Measurements from ENCODE around the gene EXOSC7. TPM values are rescaled to one million over a fixed set of nuclear protein-coding genes. Genes with fewer than 3 reads are reported as not detected.

The EXOSC7 gene
- total and polyA plus RNA-seq, 9 of the 15 experiments (the other 6 are each of a cell fraction or from before 2014, with no cell fraction given): 88.5 to 237 (median 112) TPM

GRCh38 chr3:45041666-45042065 lies 65.6 kb downstream of the EXOSC7 start (continued):
- TF ChIP-seq TEAD4 (IDR thresholded peaks at IDR 0.05; ENCODE audit: low read length): no peak
- TF ChIP-seq TEAD4 (CRISPR knock-in tag; IDR thresholded peaks at IDR 0.05; ENCODE audit: borderline replicate concordance): no peak

GRCh38 chr3:45042162-45042561 lies 66.1 kb downstream of the EXOSC7 start:
- Histone ChIP-seq H3K79me2 (ENCODE audit: control insufficient read depth, insufficient read depth, low read length) (no peaks in the 10 kb centered on the region), H3K36me3 (ENCODE audit: control insufficient read depth, insufficient read depth, low read length) (no peaks in the 10 kb centered on the region), H3K27me3 (ENCODE audit: control insufficient read depth in 2 of 2, insufficient read depth in 2 of 2, low read length in 2 of 2) (no peaks in the 10 kb centered on the region), H3K4me3 (no peak overlapping the region), H3K9me3 (replicated peaks; ENCODE audit: control insufficient read depth, insufficient read depth, low read depth, low read length) (no peaks in the 10 kb centered on the region), H3K9ac (ENCODE audit: insufficient read depth in 1 of 2, low read depth in 2 of 2, low read length in 2 of 2) (peak overlapping the region; percentile 2 to 12; a peak in 2 of 4 replicates), H3K9me1 (ENCODE audit: control insufficient read depth, insufficient read depth, low read length) (no peaks in the 10 kb centered on the region), H4K20me1 (replicated peaks; ENCODE audit: control insufficient read depth, insufficient read depth, low read length) (no peaks in the 10 kb centered on the region), H2AFZ (ENCODE audit: low read depth, low read length) (peak overlapping the region; percentile 68), H3K27ac (ENCODE audit: extremely low read depth, low read depth, low read length) (peak overlapping the region; percentile 37; the same call in 2 of the 3 replicates), H3K4me2 (ENCODE audit: insufficient read depth, low read length) (no peak overlapping the region), H3K4me1 (replicated peaks in 1 of 2; ENCODE audit: control insufficient read depth in 2 of 2, insufficient read depth in 2 of 2, low read length in 2 of 2) (peaks cover 8 to 45% of the 10 kb centered on the region in 2 experiments; a peak in 4 of 5 replicates)
- DNase-seq (ENCODE audit: extremely low read depth in 1 of 4, low spot score in 3 of 4): no peak
- POLR2A ChIA-PET: interaction anchor here (0.6 to 3.7 kb wide), 8 partner anchors 12 to 184 kb away, joined by 3 to 32 read pairs (median 6); no protein-coding TSS in a partner anchor
- no peak for ATAC-seq
- WGBS (ENCODE audit: insufficient coverage, low coverage, missing lambda C conversion rate): 34% methylated on average over 3 of the region's 3 CpGs
- TF ChIP-seq CEBPG (CRISPR knock-in tag; IDR thresholded peaks at IDR 0.05) (no peak), CEBPG (tag; conservative IDR thresholded peaks at IDR 0.05 in 1 of 2, IDR thresholded peaks at IDR 0.05 in 1 of 2) (no peak), CTBP1 (IDR thresholded peaks at IDR 0.05; ENCODE audit: borderline replicate concordance) (0 out of 2 replicates have a peak, but pooled peaks have one; percentile 26), SIRT6 (IDR thresholded peaks at IDR 0.05; ENCODE audit: low read depth, low read length) (no peak), CBFA2T3 (IDR thresholded peaks at IDR 0.05) (0 out of 2 replicates have a peak, but pooled peaks have one; percentile 2), ZNF175 (CRISPR knock-in tag; IDR thresholded peaks at IDR 0.05; ENCODE audit: low read depth) (peak; percentile 7; the same call in 1 of the 2 replicates), NFRKB (IDR thresholded peaks at IDR 0.05; ENCODE audit: low read depth) (0 out of 2 replicates have a peak, but pooled peaks have one; percentile 63), ZNF644 (tag; IDR thresholded peaks at IDR 0.05; ENCODE audit: low read depth) (0 out of 2 replicates have a peak, but pooled peaks have one; percentile 25), SRSF3 (IDR thresholded peaks at IDR 0.05; ENCODE audit: insufficient read depth, low read length) (no peak)
- intact Hi-C loops (cut with micrococcal nuclease) (no loop called here), in situ Hi-C loops (cut with MboI) (loop anchor here (5.0 to 25.0 kb wide), 2 partner anchors 175 to 1370 kb away; partner anchors contain the start of genes CCR5AS and CCRL2)
- FAIRE-seq: no peak
- no TSS peak for BruUV-seq (replicated peaks)
- CTCF ChIA-PET (ENCODE audit: low intra/inter-chr PET ratio): interaction anchor here (1.0 to 5.4 kb wide), 5 partner anchors 129 to 611 kb away, joined by 3 to 94 read pairs (median 4); no protein-coding TSS in a partner anchor

Measured in K562 (cell line).